Activated T-helper 17 cell treated with anti-CD3 and anti-CD28 coated beads, Interleukin-2, amount 50 U/mL, for 72 hours (primary cell): ENCODE data around the gene LCN10. TPM values are rescaled to one million over a fixed set of nuclear protein-coding genes. Genes with fewer than 3 reads are reported as not detected.

Experiments
- ATAC-seq: fragments of 150-1000 bp; cut with Tn5 transposase; replicated peaks from 2 replicates; pipeline ENCODE4 v1.10.0; 2021; ENCODE audit warnings: mild to moderate bottlenecking, moderate library complexity
- H3K27ac Mint-ChIP-seq: one replicate; pipeline ENCODE4 v1.8.0; 2022; ENCODE audit warnings: mixed read lengths
- H3K27me3 Mint-ChIP-seq: one replicate; pipeline ENCODE4 v1.8.0; 2022; ENCODE audit warnings: mixed read lengths
- H3K36me3 Mint-ChIP-seq: one replicate; pipeline ENCODE4 v1.8.0; 2022; ENCODE audit warnings: low read depth, mild to moderate bottlenecking, mixed read lengths
- H3K4me1 Mint-ChIP-seq: one replicate; pipeline ENCODE4 v1.8.0; 2022; ENCODE audit warnings: mixed read lengths
- H3K4me3 Mint-ChIP-seq: one replicate; pipeline ENCODE4 v1.8.0; 2022; ENCODE audit warnings: mild to moderate bottlenecking, mixed read lengths
- H3K9me3 Mint-ChIP-seq: one replicate; pipeline ENCODE4 v1.8.0; 2022; ENCODE audit warnings: mixed read lengths
- total RNA-seq, 2 donors: library from RNA; stranded (reverse); gene quantifications; one replicate each; pipeline ENCODE4 v1.2.3, GENCODE V29; 2022

The LCN10 gene
- total RNA-seq, 2 donors from 2014 or later: 1.0 to 1.8 TPM

- H3K36me3 Mint-ChIP-seq: no peaks in the 10 kb centered on the region
- no peaks in the 10 kb centered on the region for H3K9me3 Mint-ChIP-seq
- H3K27ac Mint-ChIP-seq: no peak overlapping the region
- no peak overlapping the region for H3K4me3 Mint-ChIP-seq
- no peaks in the 10 kb centered on the region for H3K4me1 Mint-ChIP-seq
- peaks cover 8% of the 10 kb centered on the region for H3K27me3 Mint-ChIP-seq
- peak; percentile 82 for ATAC-seq
Observed at GRCh38 chr9:136693490-136694162, 49.1 kb downstream of the LCN10 start.

- no peak overlapping the region for H3K27ac Mint-ChIP-seq
- no peaks in the 10 kb centered on the region for H3K9me3 Mint-ChIP-seq
- ATAC-seq: no peak
- peaks cover 8% of the 10 kb centered on the region for H3K27me3 Mint-ChIP-seq
- no peaks in the 10 kb centered on the region for H3K4me1 Mint-ChIP-seq
- no peak overlapping the region for H3K4me3 Mint-ChIP-seq
- H3K36me3 Mint-ChIP-seq: no peaks in the 10 kb centered on the region
Observed at GRCh38 chr9:136693135-136693489, 49.6 kb downstream of the LCN10 start.

- no peaks in the 10 kb centered on the region for H3K9me3 Mint-ChIP-seq
- peaks cover 6% of the 10 kb centered on the region for H3K27me3 Mint-ChIP-seq
- no peak overlapping the region for H3K4me3 Mint-ChIP-seq
- no peaks in the 10 kb centered on the region for H3K4me1 Mint-ChIP-seq
- H3K36me3 Mint-ChIP-seq: no peaks in the 10 kb centered on the region
- no peak for ATAC-seq
- H3K27ac Mint-ChIP-seq: no peak overlapping the region
Observed at GRCh38 chr9:136692185-136693134, 50.3 kb downstream of the LCN10 start.

- no peaks in the 10 kb centered on the region for H3K36me3 Mint-ChIP-seq
- H3K27me3 Mint-ChIP-seq: peaks cover 3% of the 10 kb centered on the region
- H3K4me1 Mint-ChIP-seq: no peaks in the 10 kb centered on the region
- no peaks in the 10 kb centered on the region for H3K9me3 Mint-ChIP-seq
- no peak overlapping the region for H3K4me3 Mint-ChIP-seq
- no peak overlapping the region for H3K27ac Mint-ChIP-seq
- no peak for ATAC-seq
Observed at GRCh38 chr9:136691316-136692184, 51.2 kb downstream of the LCN10 start.

DNA sequence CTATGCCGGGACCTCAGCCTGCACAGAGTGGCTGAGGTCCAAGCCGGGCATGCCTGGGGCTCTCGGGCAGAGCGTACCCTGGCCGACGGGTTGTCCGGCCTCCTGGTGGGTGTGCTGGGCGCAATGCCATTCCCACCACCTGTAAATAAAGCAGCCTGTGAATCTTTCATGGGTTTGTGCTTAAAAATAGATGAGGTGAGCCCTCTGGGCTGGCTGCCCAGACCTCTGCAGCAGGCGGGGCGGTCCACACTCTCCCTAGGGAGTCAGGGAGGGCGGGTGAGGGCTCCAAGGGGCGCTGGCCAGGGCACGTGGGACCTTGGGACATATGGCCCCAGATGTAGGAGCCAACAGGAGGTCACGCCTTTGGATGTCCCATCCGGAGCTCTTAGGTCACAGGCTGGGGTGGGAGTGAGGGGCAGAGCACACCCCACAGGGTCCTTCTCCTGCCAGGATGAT lies 51.9 kb downstream of the LCN10 start:
- Mint-ChIP-seq H3K4me3 (no peak overlapping the region), H3K27me3 (peaks cover 3% of the 10 kb centered on the region), H3K9me3 (no peaks in the 10 kb centered on the region), H3K36me3 (no peaks in the 10 kb centered on the region), H3K4me1 (no peaks in the 10 kb centered on the region), H3K27ac (no peak overlapping the region)
- no peak for ATAC-seq

GRCh38 chr9:136690104-136690805 lies 52.5 kb downstream of the LCN10 start:
- Mint-ChIP-seq H3K27ac (no peak overlapping the region), H3K27me3 (peaks cover 3% of the 10 kb centered on the region), H3K9me3 (no peaks in the 10 kb centered on the region), H3K4me1 (no peaks in the 10 kb centered on the region), H3K36me3 (no peaks in the 10 kb centered on the region), H3K4me3 (no peak overlapping the region)
- ATAC-seq: no peak

DNA sequence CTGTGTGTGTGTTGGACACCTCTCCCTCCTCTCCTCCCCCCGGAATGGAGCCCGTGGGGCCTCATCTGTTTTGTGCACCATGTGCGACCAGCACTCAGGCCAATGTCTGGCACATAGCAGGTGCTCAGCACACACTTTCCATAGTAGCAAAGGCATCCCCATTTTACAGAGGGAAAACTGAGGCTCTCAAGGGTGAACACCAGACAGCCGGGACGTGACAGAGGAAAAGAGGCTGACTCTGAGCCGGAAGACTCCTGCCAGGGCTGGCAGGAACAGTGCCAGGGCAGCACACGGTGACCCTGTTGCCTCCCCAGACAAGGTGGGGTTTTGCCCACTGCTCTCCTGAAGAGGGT lies 53.7 kb downstream of the LCN10 start:
- Mint-ChIP-seq H3K36me3 (no peaks in the 10 kb centered on the region), H3K4me3 (no peak overlapping the region), H3K9me3 (no peaks in the 10 kb centered on the region), H3K27ac (no peak overlapping the region), H3K27me3 (peaks cover 3% of the 10 kb centered on the region), H3K4me1 (no peaks in the 10 kb centered on the region)
- no peak for ATAC-seq

DNA sequence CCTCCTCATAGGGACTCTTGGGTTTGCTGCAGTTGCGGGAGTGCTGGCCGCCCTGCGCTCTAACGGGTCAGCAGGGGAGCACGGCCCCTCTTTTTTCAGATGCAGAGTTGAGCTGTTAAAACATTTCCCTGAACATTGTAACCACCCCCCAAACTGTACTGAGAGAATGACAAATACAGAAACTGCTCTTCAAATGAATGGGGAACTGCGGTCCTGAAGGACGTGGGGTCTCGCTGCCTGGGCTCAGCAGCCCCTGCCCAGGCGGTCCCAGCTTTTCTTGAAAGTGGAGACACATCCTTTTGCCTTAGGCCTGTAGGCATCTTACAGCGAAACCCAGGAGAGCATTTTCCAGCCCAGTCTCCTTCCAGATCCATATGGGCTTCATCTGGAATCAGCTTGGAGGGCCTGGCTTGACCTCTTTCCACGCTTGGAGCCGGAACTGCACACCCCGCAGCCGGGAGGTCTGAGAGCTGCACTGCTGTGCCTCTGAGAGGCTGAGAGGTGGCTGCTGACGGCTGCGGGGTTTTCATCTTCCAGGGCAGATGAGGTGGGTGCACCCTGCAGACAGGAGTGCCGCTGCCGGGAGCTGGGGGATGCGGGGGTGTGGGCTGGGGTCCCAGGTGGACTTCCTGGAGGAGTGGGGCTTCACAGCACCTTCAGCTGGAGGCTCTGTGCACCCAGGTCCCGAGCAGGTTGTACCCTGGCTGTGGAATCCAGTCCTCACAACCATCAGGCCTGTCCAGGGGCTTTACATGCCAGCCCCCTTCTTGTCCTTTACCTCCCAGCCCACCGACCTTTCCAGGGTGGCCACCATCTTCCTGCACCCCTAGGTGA lies 54.2 kb downstream of the LCN10 start:
- Mint-ChIP-seq H3K4me3 (peak overlapping the region; percentile 10), H3K27ac (no peak overlapping the region), H3K4me1 (no peaks in the 10 kb centered on the region), H3K36me3 (no peaks in the 10 kb centered on the region), H3K9me3 (no peaks in the 10 kb centered on the region), H3K27me3 (peaks cover 3% of the 10 kb centered on the region)
- ATAC-seq: no peak

Other genes with a start within 250 kb of the LCN10 start
- gene NOTCH1, start 196.9 kb downstream of the LCN10 start, total RNA-seq: 10 to 100 TPM; 63.8 to 65.9 TPM
- 1 to 10 TPM in 1 of 2 donors, under 1 TPM in 1; 0.78 to 1.0 TPM for gene EGFL7, start 80.0 kb downstream of the LCN10 start, total RNA-seq
- gene AGPAT2, start 55.5 kb downstream of the LCN10 start, total RNA-seq: 10 to 100 TPM; 14.6 to 15.6 TPM
- not detected for gene DIPK1B, start 30.4 kb downstream of the LCN10 start, total RNA-seq
- not detected for gene LCN6, start 5.6 kb upstream of the LCN10 start, total RNA-seq
- gene LCN8, start 15.3 kb upstream of the LCN10 start, total RNA-seq: not detected
- not detected for gene LCN15, start 21.6 kb upstream of the LCN10 start, total RNA-seq
- gene TMEM141, start 48.4 kb upstream of the LCN10 start, total RNA-seq: 10 to 100 TPM; 30.1 to 30.7 TPM
- gene CCDC183, start 53.4 kb upstream of the LCN10 start, total RNA-seq: 1 to 10 TPM in 1 of 2 donors, under 1 TPM in 1; 0.41 to 2.1 TPM
- 100 to 1,000 TPM in 1 of 2 donors, 10 to 100 TPM in 1; 51.5 to 108 TPM for gene RABL6, start 65.0 kb upstream of the LCN10 start, total RNA-seq
- gene AJM1, start 99.5 kb upstream of the LCN10 start, total RNA-seq: 10 to 100 TPM in 1 of 2 donors, 1 to 10 TPM in 1; 4.3 to 12.9 TPM
- 100 to 1,000 TPM; 138 to 194 TPM for gene PHPT1, start 106.5 kb upstream of the LCN10 start, total RNA-seq
- 10 to 100 TPM; 18.6 to 27.4 TPM for gene MAMDC4, start 109.4 kb upstream of the LCN10 start, total RNA-seq
- gene EDF1, start 123.4 kb upstream of the LCN10 start, total RNA-seq: 100 to 1,000 TPM; 221 to 265 TPM
- gene TRAF2, start 143.6 kb upstream of the LCN10 start, total RNA-seq: 10 to 100 TPM; 54.4 to 56.8 TPM
- gene FBXW5, start 201.8 kb upstream of the LCN10 start, total RNA-seq: 10 to 100 TPM; 91.0 to 99.2 TPM
- gene C8G, start 202.3 kb upstream of the LCN10 start, total RNA-seq: 1 to 10 TPM in 1 of 2 donors, not detected in 1; 3.1 TPM
- 1 to 10 TPM in 1 of 2 donors, under 1 TPM in 1; 0.54 to 2.4 TPM for gene LCN12, start 209.3 kb upstream of the LCN10 start, total RNA-seq
- gene PTGDS, start 234.6 kb upstream of the LCN10 start, total RNA-seq: 1 to 10 TPM in 1 of 2 donors, not detected in 1; 1.3 TPM
- under 1 TPM in 1 of 2 donors, not detected in 1; 0.11 TPM for gene LCNL1, start 240.1 kb upstream of the LCN10 start, total RNA-seq
- 10 to 100 TPM; 31.1 to 49.1 TPM for gene PAXX, start 249.5 kb upstream of the LCN10 start, total RNA-seq